Duodenal mucosa (tissue), 2 donors: ENCODE data around the gene PRKD1.

Source experiments
- H3K27ac ChIP-seq: one replicate; pipeline ENCODE4 v1.7.0; 2013; ENCODE audit warnings: low read depth, low read length
- H3K27me3 ChIP-seq, 2 donors: one replicate each; pipeline ENCODE4 v1.7.0; 2013; ENCODE audit warnings: low read length in 2 of 2, control low read depth in 1 of 2; ENCODE audit not compliant: insufficient read depth in 2 of 2, control insufficient read depth in 1 of 2
- H3K36me3 ChIP-seq, 2 donors: one replicate each; pipeline ENCODE4 v1.7.0; 2013; ENCODE audit warnings: low read length in 2 of 2, control low read depth in 1 of 2; ENCODE audit not compliant: insufficient read depth in 2 of 2, control insufficient read depth in 1 of 2
- H3K4me1 ChIP-seq, 2 donors: one replicate each; pipeline ENCODE4 v1.7.0; 2013; ENCODE audit warnings: low read length in 2 of 2, control low read depth in 1 of 2; ENCODE audit not compliant: insufficient read depth in 2 of 2, control insufficient read depth in 1 of 2
- H3K4me3 ChIP-seq, 2 donors: one replicate each; pipeline ENCODE4 v1.7.0; 2013; ENCODE audit warnings: low read length in 2 of 2, low read depth in 1 of 2
- H3K9ac ChIP-seq, 2 donors: one replicate each; pipeline ENCODE4 v1.7.0; 2013; ENCODE audit warnings: low read length in 2 of 2, low read depth in 1 of 2
- H3K9me3 ChIP-seq, 2 donors: one replicate each; pipeline ENCODE4 v1.7.0; 2013; ENCODE audit warnings: low read length in 2 of 2, control low read depth in 1 of 2; ENCODE audit not compliant: control insufficient read depth in 1 of 2

The PRKD1 gene

DNA sequence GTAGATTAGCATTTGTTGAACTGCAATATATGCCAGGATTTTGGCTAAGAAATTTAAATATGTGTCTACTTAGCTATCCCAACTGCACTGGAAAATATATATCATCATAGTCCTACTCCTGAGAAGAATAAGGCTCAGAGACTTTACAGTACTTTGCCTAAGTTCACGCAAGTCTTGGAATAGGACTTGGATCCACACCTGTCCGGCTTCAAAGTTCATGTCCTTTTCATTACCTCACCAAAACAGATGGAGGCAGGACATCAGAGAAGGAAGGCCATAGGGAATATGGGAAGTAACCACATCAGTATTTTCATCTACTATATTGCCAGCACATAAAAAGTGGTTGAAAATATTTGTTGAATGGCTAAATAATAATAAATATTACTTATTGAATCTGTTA is 358.5 kb downstream of the PRKD1 start:
- Histone ChIP-seq H3K4me1 (no peaks in the 10 kb centered on the region), H3K27ac (no peak overlapping the region), H3K9me3 (peaks cover 0 to 3% of the 10 kb centered on the region in 2 donors), H3K9ac (no peak overlapping the region), H3K27me3 (no peaks in the 10 kb centered on the region), H3K4me3 (no peak overlapping the region), H3K36me3 (no peaks in the 10 kb centered on the region)

DNA sequence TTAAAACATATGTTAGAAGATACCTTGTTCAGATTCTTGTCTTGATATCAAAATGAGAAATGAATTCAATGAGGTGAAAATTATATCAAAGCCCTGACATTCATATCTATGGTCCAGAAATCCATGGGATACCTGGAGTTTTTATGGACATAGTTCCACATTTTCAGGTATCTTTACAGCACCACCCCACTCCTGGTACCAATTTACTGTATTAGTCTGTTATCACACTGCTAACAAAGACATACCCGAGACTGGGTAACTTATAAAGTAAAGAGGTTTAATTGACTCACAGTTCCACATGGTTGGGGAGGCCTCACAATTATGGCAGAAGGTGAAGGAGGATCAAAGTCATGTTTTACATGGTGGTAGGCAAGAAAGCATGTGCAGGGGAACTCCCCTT is 361.5 kb downstream of the PRKD1 start:
- Histone ChIP-seq H3K36me3 (no peaks in the 10 kb centered on the region), H3K4me3 (no peak overlapping the region), H3K9me3 (peaks cover 0 to 3% of the 10 kb centered on the region in 2 donors), H3K9ac (no peak overlapping the region), H3K27ac (no peak overlapping the region), H3K27me3 (no peaks in the 10 kb centered on the region), H3K4me1 (no peaks in the 10 kb centered on the region)

DNA sequence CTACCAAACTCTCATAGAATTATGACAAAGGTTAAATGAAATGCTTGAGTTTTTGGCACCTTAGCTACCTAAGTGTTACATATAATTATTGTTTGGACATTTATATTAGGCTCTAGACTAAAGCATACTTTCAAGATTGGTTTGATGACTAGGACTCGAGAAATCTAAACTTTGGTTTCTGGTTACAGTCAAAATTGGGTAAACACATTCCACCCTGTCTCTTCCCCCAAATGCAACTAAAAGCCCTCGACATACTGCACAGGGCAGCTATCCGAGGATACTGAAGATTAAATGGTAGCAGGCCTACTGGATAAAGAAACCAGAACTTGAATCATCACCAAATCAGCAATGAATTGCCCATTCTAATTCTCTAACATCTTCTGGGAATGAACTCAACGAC is 369.1 kb downstream of the PRKD1 start:
- Histone ChIP-seq H3K4me1 (no peaks in the 10 kb centered on the region), H3K36me3 (no peaks in the 10 kb centered on the region), H3K4me3 (no peak overlapping the region), H3K27me3 (no peaks in the 10 kb centered on the region), H3K27ac (no peak overlapping the region), H3K9ac (no peak overlapping the region), H3K9me3 (no peaks in the 10 kb centered on the region)

DNA sequence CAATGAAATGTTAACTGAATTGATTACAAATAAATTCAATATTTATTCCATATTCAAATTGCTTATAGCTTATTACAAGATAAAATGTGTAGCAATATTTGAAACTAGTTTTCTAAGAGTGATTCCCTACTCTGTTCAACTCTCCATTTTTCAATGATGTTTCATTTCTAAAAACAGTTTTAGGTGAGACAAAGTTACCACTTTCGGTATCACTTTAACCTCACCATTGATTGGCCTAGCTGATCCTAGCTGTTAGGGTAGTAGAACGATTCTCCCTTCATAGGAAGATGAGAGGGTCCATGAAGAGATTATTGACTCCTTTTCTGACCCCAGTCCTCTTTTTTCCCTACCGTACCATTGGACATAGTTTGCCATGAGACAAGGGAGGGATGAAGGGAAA is 373.3 kb downstream of the PRKD1 start:
- H3K9me3 ChIP-seq, result no peaks in the 10 kb centered on the region
- H3K27me3 ChIP-seq, result no peaks in the 10 kb centered on the region
- no peak overlapping the region for H3K9ac ChIP-seq
- no peak overlapping the region for H3K27ac ChIP-seq
- H3K36me3 ChIP-seq, result no peaks in the 10 kb centered on the region
- H3K4me3 ChIP-seq, result no peak overlapping the region
- no peaks in the 10 kb centered on the region for H3K4me1 ChIP-seq

DNA sequence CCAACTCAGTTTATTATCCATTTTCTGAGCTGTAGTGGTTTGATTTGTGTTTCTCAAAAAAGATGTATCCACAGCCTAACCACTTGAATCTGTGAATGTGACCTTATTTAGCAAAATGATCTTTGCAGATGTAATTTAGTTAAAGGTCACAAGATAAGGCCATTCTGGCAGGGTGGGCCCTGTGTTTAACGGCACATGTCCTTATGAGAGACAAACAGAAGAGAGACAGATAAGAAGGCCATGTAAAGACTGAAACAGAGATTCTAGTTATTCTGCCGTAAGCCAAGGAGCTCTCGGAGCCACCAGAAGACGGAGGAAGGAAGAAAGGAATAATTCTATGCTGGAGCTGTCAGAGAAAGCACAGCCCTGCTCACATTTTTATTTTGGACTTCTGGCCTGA is 374.2 kb downstream of the PRKD1 start:
- H3K9ac ChIP-seq, result no peak overlapping the region
- no peak overlapping the region for H3K27ac ChIP-seq
- no peak overlapping the region for H3K4me3 ChIP-seq
- H3K36me3 ChIP-seq, result no peaks in the 10 kb centered on the region
- no peaks in the 10 kb centered on the region for H3K9me3 ChIP-seq
- no peaks in the 10 kb centered on the region for H3K4me1 ChIP-seq
- no peaks in the 10 kb centered on the region for H3K27me3 ChIP-seq

DNA sequence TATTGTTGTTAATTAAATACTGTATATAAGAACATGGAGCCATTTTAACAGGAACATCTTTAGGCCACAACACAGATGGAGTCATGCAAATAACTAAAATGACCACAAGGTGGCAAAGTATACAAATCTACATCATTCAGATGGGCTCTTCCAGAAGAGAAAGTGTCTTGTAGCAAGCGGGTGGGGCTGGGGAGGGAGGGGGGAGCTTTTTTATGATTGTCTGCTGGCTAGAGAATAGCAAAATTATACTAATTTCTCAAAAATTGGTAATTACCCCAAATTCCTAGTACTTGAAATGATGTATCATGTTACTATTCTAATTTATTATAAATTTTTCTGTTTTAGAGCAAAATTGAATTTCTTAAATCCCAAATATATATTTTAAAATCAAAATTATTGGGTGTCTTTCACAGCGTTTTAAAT is 378.7 kb downstream of the PRKD1 start:
- Histone ChIP-seq H3K4me1 (no peaks in the 10 kb centered on the region), H3K36me3 (no peaks in the 10 kb centered on the region), H3K9ac (no peak overlapping the region), H3K9me3 (no peaks in the 10 kb centered on the region), H3K27me3 (no peaks in the 10 kb centered on the region), H3K27ac (no peak overlapping the region), H3K4me3 (no peak overlapping the region)

DNA sequence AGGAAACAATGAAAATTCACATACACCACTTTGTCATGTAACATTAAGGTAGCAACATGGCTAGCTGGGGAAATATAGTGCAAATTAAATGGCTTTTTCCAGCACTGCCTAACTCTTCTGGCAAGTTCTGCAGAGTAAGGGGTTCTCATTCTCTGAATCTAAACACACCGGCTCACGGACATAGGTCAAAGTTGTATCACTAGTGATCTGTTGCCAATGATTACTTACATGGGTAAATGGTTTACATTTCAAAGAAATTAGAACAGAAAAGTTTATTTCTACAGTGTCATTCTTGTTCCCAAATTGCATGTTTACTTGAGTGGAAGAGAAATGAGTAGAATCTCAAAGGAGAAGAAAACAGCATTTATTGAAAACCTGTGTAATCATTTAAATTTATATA is 381.9 kb downstream of the PRKD1 start:
- no peaks in the 10 kb centered on the region for H3K4me1 ChIP-seq
- no peaks in the 10 kb centered on the region for H3K9me3 ChIP-seq
- H3K27ac ChIP-seq, result no peak overlapping the region
- H3K36me3 ChIP-seq, result no peaks in the 10 kb centered on the region
- no peak overlapping the region for H3K4me3 ChIP-seq
- H3K9ac ChIP-seq, result no peak overlapping the region
- no peaks in the 10 kb centered on the region for H3K27me3 ChIP-seq

DNA sequence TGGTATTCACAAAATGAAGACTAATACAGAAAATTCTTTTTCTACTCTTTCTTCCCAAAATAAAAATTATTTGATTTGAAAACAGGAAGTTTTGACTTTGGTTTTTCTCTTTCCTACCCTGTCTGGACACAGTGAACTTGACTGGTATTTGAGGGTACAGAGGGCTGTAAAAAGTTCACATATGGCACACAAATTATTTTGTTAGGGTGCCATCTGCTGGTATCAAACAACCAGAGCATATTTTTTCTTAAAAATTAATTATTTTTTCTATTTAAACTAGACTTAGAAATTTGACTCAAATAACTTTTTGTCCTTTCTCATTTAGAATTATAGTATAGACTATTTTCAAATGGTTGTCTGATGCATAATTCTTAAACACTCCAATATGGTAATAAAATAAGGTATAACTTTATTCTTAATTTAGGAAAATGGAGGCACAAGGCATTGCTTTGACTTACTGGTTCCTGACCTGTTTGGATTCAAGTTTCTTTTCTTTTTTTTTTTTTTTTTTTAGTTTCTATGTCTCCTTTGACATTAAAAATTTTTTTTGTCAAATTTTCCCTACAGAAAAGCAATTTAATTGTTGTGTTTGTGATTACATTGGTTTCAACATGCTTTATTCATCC is 390.6 kb downstream of the PRKD1 start:
- Histone ChIP-seq H3K4me1 (no peaks in the 10 kb centered on the region), H3K9me3 (no peaks in the 10 kb centered on the region), H3K36me3 (no peaks in the 10 kb centered on the region), H3K27me3 (no peaks in the 10 kb centered on the region), H3K27ac (no peak overlapping the region), H3K9ac (no peak overlapping the region), H3K4me3 (no peak overlapping the region)

DNA sequence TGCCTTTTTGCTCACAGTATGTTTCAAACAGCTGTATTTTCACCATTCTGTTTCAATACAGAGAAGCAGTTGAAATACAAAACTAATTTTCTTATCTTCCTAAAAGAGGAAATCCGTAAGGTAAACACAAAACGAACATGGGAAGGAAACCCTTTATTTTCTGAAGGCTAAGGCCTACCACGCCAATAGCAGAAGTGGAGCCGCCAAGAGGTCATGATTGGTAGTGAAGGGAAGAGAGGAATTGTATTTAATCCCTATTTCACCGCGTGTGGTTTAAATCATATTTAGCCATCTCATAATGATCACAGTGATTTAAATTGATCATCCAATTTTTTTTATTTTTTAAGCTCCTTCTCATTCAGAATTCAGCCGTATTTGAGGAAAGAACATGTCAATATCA is 398.2 kb downstream of the PRKD1 start:
- Histone ChIP-seq H3K9me3 (no peaks in the 10 kb centered on the region), H3K4me3 (no peak overlapping the region), H3K4me1 (no peaks in the 10 kb centered on the region), H3K27me3 (no peaks in the 10 kb centered on the region), H3K36me3 (no peaks in the 10 kb centered on the region), H3K27ac (no peak overlapping the region), H3K9ac (no peak overlapping the region)

DNA sequence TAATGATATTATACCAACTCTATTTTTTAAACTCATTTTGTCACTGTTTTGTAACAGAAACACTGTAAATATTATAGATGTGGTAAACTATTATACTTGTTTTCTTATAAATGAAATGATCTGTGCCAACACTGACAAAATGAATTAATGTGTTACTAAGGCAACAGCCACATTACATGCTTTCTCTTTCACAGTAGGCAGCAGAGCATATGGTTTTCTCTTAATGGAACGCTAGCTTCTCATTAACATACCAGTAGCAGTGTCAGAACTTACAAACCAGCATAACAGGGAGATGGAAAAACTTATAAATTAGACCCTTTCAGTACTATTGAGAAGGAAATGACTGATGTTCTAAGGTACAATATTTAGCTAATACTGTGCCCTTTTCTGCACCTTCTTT is 398.8 kb downstream of the PRKD1 start:
- H3K27me3 ChIP-seq, result no peaks in the 10 kb centered on the region
- H3K36me3 ChIP-seq, result no peaks in the 10 kb centered on the region

DNA sequence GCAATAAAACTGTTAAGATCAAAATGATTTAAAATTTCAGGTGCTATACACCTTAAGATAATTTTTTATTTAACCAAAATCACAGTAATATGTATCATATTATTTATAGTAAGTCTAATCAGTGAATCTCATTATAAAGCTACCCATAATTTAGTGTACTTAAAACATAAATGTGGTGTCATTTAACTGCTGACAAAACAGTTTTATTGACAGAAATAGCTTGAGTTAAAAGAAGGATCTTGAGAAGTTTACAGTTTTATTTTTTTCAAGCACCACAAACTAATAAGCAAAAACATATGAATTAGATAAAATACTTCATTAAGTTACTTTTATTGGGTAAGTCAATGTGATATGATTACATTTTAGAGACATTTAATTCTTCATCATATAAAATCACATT is 400.4 kb downstream of the PRKD1 start:
- Histone ChIP-seq H3K4me1 (no peaks in the 10 kb centered on the region), H3K27me3 (no peaks in the 10 kb centered on the region), H3K4me3 (no peak overlapping the region), H3K9me3 (no peaks in the 10 kb centered on the region), H3K36me3 (no peaks in the 10 kb centered on the region), H3K9ac (no peak overlapping the region), H3K27ac (no peak overlapping the region)

More for the DNA sequence above, 398.8 kb downstream of the PRKD1 start:
- H3K4me3 ChIP-seq, result no peak overlapping the region
- H3K9me3 ChIP-seq, result no peaks in the 10 kb centered on the region
- no peak overlapping the region for H3K27ac ChIP-seq
- H3K4me1 ChIP-seq, result no peaks in the 10 kb centered on the region
- no peak overlapping the region for H3K9ac ChIP-seq
